NCI-H2171 (cell line): Measurements from ENCODE around the gene TTLL11.

ENCODE experiments used
- DNase-seq: peaks from one replicate; lab custom pipeline; 2025; lab: John Stamatoyannopoulos, UW

The TTLL11 gene

GRCh38 chr9:122042056-122042455 is 51.1 kb downstream of the TTLL11 start:
- DNase-seq: no peak

GRCh38 chr9:122040561-122041242 is 52.4 kb downstream of the TTLL11 start:
- no peak for DNase-seq

GRCh38 chr9:122039234-122039633 is 53.9 kb downstream of the TTLL11 start:
- no peak for DNase-seq

GRCh38 chr9:122036988-122037387 is 56.1 kb downstream of the TTLL11 start:
- DNase-seq: no peak

GRCh38 chr9:122036408-122036807 is 56.7 kb downstream of the TTLL11 start:
- no peak for DNase-seq

- no peak for DNase-seq
These were observed 59.2 kb downstream of the TTLL11 start for GRCh38 chr9:122033775-122034373.

GRCh38 chr9:122032346-122032745 is 60.8 kb downstream of the TTLL11 start:
- no peak for DNase-seq

GRCh38 chr9:122031776-122032175 is 61.3 kb downstream of the TTLL11 start:
- no peak for DNase-seq

GRCh38 chr9:122031157-122031556 is 62.0 kb downstream of the TTLL11 start:
- DNase-seq: no peak

GRCh38 chr9:122030357-122030756 is 62.8 kb downstream of the TTLL11 start:
- no peak for DNase-seq

GRCh38 chr9:122029898-122030297 is 63.2 kb downstream of the TTLL11 start:
- DNase-seq: no peak

GRCh38 chr9:122028089-122028488 is 65.0 kb downstream of the TTLL11 start:
- no peak for DNase-seq

GRCh38 chr9:122020398-122020797 is 72.7 kb downstream of the TTLL11 start:
- no peak for DNase-seq

- DNase-seq: peak; percentile 47
These were observed 76.4 kb downstream of the TTLL11 start for GRCh38 chr9:122016744-122017143.

- no peak for DNase-seq
These were observed 76.8 kb downstream of the TTLL11 start for GRCh38 chr9:122016309-122016708.

GRCh38 chr9:122015170-122015821 is 77.8 kb downstream of the TTLL11 start:
- peak; percentile 88 for DNase-seq

- DNase-seq: no peak
These were observed 81.2 kb downstream of the TTLL11 start for GRCh38 chr9:122011818-122012498.

- no peak for DNase-seq
These were observed 84.5 kb downstream of the TTLL11 start for GRCh38 chr9:122008559-122008958.

- no peak for DNase-seq
These were observed 85.3 kb downstream of the TTLL11 start for GRCh38 chr9:122007837-122008236.

- DNase-seq: no peak
These were observed 87.5 kb downstream of the TTLL11 start for GRCh38 chr9:122005597-122005996.

- DNase-seq: no peak
These were observed 88.5 kb downstream of the TTLL11 start for GRCh38 chr9:122004589-122004988.

- DNase-seq: no peak
These were observed 91.5 kb downstream of the TTLL11 start for GRCh38 chr9:122001491-122002201.
